Dedifferentiated amniotic fluid mesenchymal stem cell (primary cell): Measurements from ENCODE around the gene PGAP6.
"Not testable (repeated sequence)": the region's sequence is repeated elsewhere in the genome, so short reads cannot be mapped to it uniquely, and the experiment has no call there.

Experiments used
- DNase-seq: peaks from one replicate; pipeline ENCODE4 v3.0.0-alpha.2; 2016; ENCODE audit errors: extremely low spot score

PGAP6 gene

DNA sequence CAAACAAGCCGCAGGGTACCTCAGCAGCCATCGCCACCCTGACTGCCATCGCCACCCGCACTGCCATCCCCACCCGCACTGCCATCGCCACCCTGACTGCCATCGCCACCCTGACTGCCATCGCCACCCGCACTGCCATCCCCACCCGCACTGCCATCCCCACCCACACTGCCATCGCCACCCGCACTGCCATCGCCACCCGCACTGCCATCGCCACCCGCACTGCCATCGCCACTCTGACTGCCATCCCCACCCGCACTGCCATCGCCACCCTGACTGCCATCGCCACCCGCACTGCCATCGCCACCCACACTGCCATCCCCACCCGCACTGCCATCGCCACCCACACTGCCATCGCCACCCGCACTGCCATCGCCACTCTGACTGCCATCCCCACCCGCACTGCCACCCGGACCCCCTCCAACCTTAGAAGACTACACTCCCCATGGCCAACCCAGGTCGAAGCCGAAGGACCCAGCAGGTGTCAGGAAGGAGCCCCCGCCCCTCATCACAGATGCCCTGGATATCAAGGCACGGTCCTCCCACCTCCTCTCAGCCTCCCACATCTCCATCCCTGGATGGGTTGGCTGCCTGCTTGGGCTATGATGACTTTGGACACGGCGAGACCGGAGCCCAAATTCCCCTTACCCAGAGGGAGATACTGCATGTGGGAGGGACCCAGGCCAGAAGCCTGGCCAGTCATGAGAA is 3.5 kb downstream of the PGAP6 start:
- DNase-seq: not testable (repeated sequence)

DNA sequence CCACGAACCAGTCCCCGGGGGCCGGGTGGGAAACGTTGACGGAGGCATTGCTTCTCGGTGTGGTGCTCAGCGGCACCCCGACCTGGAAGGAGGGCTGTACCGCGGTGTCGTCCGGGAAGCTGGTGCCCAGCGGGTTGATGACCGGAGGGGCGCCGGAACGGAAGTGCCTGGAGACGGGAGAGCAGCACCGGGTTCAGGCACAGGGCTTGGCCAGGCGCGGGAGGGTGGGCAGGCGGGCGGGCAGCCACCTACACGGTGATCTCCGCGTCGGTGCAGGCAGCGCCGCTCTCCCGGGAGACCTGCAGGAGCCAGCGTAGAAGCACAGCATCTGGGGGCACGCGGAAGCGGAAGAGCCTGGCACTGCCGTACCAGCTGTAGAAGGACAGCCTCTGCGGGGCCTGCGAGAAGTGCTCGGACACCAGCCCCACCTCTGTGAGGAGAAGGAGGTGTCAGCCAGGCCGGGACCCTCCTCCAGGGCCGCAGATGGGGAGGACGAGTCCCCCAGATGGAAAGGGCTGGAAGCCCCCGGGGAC is 4.3 kb downstream of the PGAP6 start:
- no peak for DNase-seq

DNA sequence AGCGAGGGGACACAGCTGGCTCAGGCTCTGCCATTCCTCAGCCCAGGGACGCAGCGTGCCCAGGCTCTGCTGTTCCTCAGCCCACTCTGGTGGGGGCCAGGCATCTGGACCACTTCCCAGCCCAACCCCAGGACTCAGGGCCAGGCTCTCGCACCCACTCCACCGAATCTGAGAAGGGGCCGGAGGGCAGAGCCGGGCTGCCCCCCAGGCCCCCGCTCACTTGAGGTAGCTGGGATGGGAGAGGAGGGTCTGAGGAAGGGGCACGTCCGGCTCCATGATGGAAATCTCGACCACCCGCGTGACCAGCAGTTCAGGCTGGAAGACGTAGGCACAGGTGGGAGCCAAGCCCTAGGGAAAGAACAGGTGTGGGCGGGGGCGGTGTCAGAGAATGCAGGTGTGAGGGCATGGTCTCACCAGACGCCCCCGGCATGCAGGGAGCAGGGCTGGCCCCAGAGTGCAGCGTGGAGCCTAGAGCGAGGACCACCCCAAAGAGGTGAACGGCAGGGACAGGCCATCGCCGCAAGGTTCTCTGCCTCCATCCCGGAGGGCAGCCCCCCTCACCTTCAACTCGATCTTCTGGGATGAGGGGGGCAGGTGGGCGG is 4.9 kb downstream of the PGAP6 start:
- DNase-seq: no peak

DNA sequence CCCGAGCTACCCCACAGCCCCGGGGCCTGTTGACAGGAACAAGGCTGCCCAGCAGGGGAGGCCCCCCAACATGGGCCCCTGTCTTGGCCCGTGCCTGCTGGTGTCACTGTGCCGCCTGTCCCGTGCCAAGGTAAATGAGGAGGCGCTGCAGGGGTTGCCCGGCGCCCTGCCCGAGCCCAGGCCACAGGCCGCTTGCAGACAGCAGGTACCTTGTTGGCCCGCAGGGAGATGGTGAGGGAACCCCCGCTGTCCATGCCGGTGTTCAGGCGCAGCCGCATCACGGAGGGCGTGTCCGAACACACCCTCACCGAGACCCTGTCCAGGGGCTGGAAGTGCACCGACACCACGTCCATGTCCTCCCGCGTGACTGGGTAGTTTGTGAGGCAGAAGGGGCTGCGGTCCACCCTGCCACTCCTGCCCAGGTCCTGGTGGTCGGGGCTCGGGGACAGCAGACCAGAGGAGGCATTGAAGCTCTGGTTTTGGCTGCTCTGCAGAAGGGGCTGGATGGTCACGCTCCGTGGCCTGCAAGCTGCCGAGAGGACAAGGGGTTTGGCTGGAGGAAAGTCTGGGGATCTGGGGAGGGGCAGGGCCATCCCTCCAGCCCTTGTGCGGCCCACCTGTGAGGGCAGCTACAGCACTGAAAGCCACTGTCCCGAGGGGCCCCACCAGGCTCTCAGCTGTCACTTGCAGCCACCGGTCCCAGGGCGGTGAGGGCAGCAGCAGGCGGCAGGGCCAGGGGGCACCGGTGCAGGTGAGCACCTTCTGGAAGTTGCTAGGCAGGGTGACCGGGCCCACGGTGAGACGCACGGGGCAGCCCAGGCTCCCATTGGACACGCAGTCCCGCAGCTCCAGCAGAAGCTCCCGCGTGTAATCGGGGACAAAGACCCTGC is 5.6 kb downstream of the PGAP6 start:
- no peak for DNase-seq

DNA sequence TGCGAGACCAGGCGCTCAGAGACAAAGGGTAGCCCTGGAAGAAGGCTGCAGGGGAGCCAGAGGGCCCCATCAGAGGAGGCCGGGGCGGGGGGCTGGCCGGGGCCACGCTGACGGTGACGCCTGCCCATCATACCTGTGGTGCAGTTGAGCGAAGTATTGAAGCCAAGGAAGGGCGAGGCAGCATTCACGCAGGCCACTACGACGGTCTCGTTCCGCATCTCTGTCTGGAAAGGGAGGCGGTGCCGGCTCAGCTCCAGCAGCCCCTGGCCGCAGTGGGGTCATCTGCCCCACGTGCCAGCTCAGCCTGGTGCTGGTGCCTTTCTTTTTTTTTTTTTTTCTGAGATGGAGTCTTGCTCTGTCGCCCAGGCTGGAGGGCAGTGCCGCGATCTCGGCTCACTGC is 6.6 kb downstream of the PGAP6 start:
- no peak for DNase-seq

DNA sequence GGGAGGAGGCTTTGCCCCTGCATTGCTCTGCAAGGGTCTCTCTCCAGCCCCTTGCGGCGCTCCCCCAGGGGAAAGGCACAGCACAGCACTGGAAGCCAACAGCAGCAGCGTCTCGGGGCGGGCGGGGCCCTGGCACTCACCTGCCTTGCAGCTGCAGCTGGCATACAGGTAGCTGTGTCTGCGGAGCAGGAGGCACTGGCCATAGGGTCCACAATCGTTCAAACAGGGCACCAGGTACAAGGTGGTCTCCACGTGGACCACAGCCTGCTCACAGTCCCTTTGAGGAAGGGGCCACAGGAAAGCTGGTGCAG is 7.2 kb downstream of the PGAP6 start:
- DNase-seq: no peak

DNA sequence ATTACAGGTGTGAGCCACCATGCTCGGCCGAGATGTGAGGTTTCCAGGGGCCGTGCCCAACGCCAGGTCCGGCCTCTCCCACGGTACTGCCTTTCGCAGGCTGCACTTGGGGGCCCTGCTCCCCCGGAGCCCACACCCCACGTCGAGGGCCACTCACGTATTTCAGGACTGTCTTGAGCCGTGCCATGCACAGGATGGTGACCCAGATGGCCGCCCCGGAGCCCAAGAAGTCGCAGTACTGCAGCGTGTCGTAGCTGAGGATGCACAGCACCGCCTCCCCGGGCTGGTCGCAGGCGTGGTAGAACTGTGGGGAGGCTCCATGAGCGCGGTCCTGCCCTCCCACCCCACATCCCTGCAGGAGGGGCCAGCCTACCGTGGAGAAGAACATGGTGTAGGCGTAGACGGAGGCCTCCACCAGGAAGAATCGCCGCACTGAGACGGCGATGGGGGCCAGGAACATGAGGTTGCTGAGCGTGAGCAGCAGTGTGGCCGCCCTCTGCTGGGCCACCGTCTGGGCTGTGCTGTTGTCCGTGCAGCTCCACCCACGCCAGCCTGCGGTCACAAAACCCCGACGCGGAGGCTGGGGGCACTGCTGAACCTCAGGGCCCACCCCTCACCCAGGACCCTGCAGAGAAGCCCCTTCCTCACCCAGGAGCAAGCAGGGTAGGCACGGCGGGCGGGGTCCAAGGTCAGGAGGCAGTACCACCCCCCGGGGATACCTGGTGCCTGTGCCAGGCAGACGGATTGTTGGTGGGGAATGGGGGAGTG is 7.7 kb downstream of the PGAP6 start:
- DNase-seq: no peak

DNA sequence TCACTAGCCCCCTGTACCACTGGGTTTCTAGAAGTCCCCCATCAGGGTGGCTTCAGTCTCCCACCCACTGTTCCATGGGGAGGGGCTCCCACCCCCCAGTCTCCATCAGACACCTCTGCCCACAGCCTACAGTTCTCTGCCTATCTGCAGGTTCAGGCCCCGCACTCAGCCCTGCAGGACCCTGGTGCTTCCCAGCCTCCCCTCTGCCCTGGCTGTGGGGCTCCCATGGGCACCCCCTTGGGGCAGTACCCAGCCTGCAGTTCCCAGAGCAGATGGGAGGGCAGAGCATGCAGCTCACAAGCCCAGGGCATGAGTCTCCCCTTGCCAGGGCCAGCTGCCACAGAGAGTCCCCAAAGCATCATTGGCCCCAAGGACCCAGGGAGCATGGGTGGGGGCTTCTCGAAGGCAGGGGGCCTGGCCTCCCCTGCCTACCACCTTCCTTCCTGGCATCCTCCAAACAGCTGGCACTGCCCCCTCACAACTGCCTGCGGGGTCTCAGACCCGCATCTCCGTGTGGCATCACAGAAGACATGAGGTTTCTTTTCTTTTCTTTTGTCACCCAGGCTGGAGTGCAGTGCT is 8.7 kb downstream of the PGAP6 start:
- DNase-seq: no peak

DNA sequence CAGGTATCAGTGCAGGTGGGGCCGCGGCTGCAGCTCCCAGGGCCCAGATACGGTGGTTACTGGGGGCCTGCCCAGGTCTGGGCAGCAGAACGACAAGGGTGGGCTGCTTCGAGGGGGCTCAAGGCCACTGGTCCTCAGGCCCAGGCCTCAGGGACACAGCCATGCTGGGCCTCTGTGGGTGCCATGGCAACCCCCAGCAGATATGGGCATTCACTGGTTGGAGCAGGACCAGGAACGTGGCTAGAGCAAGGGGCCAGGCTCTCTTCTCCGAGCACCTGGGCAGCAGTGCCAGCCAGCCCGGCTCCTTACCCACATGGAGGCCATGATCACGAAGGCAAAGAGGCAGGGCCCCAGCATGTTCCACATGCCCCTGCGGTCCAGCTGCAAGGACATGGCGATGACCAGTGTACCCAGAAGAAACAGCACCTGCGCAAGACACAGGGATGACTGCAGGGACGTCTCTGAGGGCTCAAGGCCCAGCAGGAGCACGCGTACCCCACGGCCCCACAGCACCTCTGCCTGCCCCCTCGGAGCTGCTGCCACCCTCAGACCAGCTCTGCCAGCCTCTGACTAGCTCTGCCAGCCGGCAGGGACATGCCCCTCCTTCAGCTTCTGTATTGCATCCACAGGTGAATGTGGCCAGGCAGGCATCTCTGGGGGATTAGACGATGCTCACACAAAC is 9.3 kb downstream of the PGAP6 start:
- DNase-seq: no peak

DNA sequence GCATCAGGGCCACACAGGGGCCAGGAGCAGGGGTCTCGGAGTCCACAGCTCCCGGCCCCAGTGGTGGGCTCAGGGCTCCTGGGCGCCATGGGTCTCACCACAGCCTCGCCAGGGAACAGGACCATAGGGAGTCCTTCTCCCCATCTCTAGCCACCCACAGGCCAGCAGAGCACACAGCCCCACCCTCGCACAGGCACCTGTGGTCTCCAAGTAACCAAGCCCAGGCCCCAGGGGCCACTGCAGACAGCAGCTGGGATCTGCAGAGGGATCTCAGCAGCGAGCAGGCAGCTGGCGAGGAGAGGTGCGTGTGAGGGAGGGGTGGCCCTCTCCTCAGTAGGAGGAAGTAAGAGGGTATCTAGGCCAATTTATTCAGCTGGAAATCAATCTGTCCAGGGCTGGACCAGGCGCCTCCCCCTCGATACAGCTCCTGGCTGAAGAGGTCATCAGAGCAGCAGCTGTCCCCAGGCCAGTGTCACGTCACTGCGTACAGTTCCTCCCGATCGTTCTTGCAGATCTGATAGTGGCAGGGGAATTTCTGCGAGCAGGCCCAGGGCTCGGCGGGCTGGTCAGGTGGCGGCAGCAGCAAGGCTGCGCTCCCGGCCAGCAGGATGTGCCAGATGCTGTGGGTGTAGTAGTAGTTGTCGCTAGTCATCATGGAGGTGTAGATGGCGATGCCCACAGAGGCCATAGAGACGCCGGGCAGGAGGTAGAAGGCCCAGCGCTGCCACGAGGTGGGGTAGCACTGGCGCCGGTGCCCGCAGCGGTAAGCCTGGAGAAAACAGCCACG is 10.1 kb downstream of the PGAP6 start:
- no peak for DNase-seq

DNA sequence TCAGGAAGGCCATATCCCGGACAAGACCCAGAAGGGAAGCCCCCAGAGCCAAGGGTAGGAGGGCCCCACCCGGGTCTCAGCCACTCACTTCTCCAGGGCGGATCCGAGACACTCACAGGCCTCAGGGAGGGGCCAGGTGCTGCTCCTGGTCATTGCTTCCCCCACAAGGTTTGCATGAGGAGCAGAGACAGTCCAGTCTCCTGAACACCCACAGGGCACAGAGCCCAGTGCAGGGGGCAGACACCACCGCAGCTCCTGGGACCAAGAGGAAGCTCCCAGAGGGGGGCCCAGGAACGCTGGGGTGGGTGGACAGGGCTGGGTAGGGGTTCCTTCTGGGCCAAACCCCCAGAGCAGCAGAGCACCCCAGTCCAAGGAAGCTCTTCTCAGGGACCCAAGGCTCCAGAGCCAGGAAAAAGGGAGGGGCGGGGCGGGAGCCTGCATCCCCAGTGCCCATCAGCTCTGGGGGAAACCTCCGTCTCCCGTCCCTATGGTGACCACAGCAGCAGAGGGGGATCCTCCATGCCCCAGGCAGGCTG is 10.7 kb downstream of the PGAP6 start:
- no peak for DNase-seq

DNA sequence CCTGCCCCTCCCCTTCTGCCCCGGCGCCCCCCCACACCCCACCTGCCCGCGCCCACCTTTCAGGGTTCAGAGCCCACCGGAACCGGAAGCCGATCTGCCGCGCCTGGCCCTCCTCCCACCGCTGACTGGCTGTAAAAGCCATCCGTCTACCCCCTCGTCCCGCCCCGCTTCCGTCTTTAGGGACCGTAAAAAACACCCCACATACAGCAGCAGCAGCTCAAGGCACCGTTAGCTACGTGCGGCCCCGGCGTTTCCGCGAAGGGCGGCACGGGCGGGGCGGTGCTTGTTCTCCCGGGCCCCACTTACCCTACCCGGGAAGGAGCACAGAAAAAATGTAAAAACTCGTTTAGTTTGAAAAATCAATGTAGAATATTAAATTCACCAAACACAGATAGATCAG is 11.3 kb downstream of the PGAP6 start, which contains the start of gene MRPL28:
Gene MRPL28, minus strand, starts transcription at position 96 of the 400 bp plus-strand sequence. CDS start 320 bp downstream, outside the sequence.
- peak; percentile 96 for DNase-seq

DNA sequence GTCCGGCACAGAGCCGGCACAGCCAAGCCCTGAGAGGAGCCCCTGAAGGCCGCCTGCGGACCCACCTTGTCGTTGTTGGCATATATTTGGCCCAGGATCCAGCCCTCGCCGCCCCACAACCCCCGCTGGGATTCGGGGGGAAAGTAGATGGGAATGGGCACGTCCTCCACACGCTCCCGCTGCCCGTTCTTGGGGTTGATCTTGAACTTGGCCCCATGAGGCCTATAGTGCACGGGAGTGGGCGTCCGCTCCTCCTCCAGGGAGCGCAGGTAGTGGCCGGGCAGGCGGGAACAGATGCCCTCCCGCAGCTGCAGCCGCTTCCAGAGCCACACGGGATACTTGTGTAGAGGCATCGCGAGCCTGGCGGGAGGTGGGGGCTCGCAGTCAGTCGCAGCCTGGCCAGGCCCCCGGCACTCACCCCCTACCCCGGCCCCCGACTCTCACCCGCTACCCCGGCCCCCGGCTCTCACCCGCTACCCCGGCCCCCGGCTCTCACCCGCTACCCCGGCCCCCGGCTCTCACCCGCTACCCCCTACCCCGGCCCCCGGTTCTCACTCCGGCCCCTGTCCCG is 11.8 kb downstream of the PGAP6 start:
- DNase-seq: no peak

DNA sequence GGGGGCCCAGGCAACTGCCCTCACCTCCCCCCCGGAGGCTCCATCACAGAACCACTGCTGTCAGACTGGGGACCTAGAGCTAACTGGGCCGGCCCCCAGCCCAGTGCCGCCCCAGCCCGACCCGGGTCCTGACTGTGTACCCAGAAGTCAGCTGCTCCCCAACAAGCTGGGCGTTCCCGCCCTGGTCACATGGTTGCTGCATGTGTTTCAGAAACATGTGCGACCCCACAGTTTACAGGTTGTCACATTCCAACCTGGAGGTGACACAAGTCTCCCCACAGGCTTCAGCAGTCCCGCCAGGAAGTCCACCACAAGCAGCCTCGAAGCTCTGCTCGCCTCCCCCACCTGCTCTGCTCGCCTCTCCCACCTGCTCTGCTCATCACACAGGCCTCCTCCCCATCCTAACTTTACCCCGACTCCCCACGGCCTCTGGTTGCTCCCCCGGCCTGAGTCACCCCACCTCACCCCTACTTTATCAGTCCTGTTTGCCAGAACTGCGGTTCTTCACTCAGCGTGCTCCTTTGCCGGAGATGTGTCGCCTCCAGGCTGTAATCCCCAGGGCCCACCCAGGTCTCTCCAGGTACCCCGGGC is 12.4 kb downstream of the PGAP6 start:
- no peak for DNase-seq

DNA sequence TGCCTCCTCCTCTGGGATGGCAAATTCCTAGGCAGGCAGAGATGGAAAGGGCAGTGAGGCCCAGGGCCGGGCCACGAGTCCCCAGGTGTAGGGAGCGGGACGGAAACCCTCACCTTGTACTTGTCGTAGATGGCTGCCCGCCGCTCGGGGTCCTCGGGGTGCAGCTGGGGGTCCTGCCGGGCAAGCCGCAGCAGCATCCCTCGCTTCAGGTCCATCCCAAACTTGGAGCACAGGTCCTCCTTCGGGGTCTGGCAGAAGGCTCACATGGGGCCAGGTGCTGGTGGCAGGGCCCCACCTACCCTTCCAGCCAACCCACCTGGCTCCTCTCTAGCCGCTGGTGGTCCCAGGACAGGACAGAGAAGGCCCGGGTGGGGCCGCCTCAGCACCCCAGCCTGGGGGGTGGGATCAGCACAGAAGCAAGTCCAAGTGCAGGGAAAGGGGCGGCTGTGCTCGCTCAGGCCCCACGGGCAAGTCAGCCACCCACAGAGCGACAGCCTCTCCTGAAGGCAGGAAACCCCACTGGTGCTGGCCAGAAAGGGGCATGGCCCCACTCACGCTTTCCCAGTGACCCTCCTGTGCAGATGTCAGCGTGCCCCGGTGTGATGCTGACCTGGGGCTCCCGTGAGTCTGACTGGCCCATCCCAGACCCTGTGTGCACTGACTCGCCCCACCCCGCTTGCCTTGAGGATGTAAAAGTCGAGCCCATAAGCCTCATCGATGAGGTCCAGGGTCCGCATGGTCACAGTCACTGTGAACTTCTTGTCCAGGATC is 13.2 kb downstream of the PGAP6 start:
- no peak for DNase-seq

DNA sequence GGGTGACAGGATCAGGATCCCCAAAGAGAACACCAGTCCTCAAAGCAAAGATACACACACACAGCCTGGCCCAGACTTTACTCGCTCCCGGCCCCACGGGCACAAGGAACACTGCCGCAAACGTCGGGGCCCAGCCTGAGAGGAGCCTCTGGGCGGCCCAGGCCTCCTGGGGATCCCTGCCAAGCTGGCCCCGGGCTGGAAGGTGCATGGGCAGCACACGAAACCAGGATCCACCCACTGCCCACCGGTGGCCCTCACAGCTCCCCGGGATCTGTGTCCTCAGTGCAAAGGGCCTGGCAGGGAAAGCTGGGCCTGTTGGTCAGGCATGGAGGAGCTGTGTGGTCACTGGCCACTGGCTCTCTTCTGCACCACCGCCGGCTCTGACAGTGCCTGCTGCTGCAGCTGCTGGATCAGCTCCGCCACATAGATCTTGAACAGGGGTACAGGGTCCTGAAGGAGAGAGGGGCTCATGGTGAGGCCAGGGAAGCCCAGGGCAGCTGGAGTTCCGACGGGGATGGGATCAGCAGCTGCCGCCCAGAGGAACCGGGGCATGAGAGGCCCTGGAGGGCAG is 14.4 kb downstream of the PGAP6 start:
- no peak for DNase-seq

DNA sequence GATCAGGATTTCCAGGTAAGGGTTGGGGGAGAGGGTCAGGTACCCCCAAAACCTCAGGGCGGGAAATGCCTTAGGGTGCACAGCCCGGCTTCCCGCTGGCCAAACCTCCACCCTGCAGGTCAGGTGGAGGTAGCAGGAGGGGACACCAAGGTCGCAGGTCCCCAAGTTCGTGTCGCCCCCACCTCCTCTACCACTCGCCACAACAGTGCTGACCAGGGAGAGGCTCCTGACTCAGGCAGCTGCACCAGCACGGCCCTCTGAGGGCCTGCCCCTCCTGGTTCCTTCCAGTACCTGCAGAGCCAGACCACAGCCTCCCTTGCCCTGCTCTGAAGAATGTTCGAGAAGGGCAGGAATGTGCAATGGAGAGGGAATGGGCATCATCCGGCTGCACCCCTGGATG is 15.3 kb downstream of the PGAP6 start:
- no peak for DNase-seq
